HEK293 (cell line): ENCODE measurements around the gene WAC.

Source experiments
- CTCF ChIP-seq: fragments of 450-650 bp; formaldehyde crosslinking; IDR thresholded peaks from 2 replicates; pipeline ENCODE4 v1.5.1; 2016; ENCODE audit warnings: missing biosample characterization, missing genetic modification characterization
- EGR2 ChIP-seq: fragments of 450-650 bp; formaldehyde crosslinking; IDR thresholded peaks from 2 replicates; pipeline ENCODE4 v1.5.1; 2016; ENCODE audit warnings: low read depth, missing biosample characterization, missing genetic modification characterization
- SP2 ChIP-seq: fragments of 450-650 bp; formaldehyde crosslinking; IDR thresholded peaks from 2 replicates; pipeline ENCODE4 v1.5.1; 2016; ENCODE audit warnings: missing biosample characterization, missing genetic modification characterization
- WT1 ChIP-seq: fragments of 450-650 bp; formaldehyde crosslinking; IDR thresholded peaks from 2 replicates; pipeline ENCODE4 v1.5.1; 2016; ENCODE audit warnings: missing biosample characterization, missing genetic modification characterization
- ZBTB11 ChIP-seq: fragments of 450-650 bp; formaldehyde crosslinking; conservative IDR thresholded peaks from 2 replicates; pipeline ENCODE4 v1.5.1; 2016; ENCODE audit warnings: low read depth, missing biosample characterization, missing genetic modification characterization
- ZBTB20 ChIP-seq: fragments of 450-650 bp; formaldehyde crosslinking; IDR thresholded peaks from 2 replicates; pipeline ENCODE4 v1.5.1; 2016; ENCODE audit warnings: missing biosample characterization, missing genetic modification characterization
- ZBTB21 ChIP-seq: fragments of 450-650 bp; formaldehyde crosslinking; IDR thresholded peaks from 2 replicates; pipeline ENCODE4 v1.5.1; 2017; ENCODE audit warnings: missing biosample characterization, missing genetic modification characterization
- ZBTB8A ChIP-seq: fragments of 450-650 bp; formaldehyde crosslinking; IDR thresholded peaks from 2 replicates; pipeline ENCODE4 v1.5.1; 2016; ENCODE audit warnings: missing biosample characterization, missing genetic modification characterization
- ZNF133 ChIP-seq: fragments of 450-650 bp; formaldehyde crosslinking; IDR thresholded peaks from 2 replicates; pipeline ENCODE4 v1.5.1; 2016; ENCODE audit warnings: missing biosample characterization, missing genetic modification characterization
- ZNF274 ChIP-seq, 2 experiments: fragments of 200-500 bp in 1 of 2; fragments of 450-650 bp in 1 of 2; sonication (Bioruptor generic) in 1 of 2; formaldehyde crosslinking in 1 of 2; IDR thresholded peaks; 2 replicates each; pipeline versions ENCODE4 v1.5.1 to v1.6.1; 2014 to 2016; ENCODE audit warnings: borderline replicate concordance in 1 of 2, inconsistent platforms in 1 of 2, low read length in 1 of 2, missing biosample characterization in 1 of 2, missing genetic modification characterization in 1 of 2
- ZNF324 ChIP-seq: fragments of 450-650 bp; formaldehyde crosslinking; IDR thresholded peaks from 2 replicates; pipeline ENCODE4 v1.5.1; 2016; ENCODE audit warnings: missing biosample characterization, missing genetic modification characterization
- ZNF350 ChIP-seq: fragments of 450-650 bp; formaldehyde crosslinking; IDR thresholded peaks from 2 replicates; pipeline ENCODE4 v1.5.0; 2017; ENCODE audit warnings: missing biosample characterization, mild to moderate bottlenecking, missing genetic modification characterization
- ZNF391 ChIP-seq: fragments of 450-650 bp; formaldehyde crosslinking; IDR thresholded peaks from 2 replicates; pipeline ENCODE4 v1.5.1; 2016; ENCODE audit warnings: low read depth, missing biosample characterization, missing genetic modification characterization, borderline replicate concordance
- TF ChIP-seq, protein P1 (sequence below): fragments of 450-650 bp; formaldehyde crosslinking; IDR thresholded peaks from 2 replicates; pipeline ENCODE4 v1.5.1; 2016; ENCODE audit warnings: missing biosample characterization, missing genetic modification characterization, low read depth

GRCh38 chr10:28551086-28551485 is 18.2 kb downstream of the WAC start:
- TF ChIP-seq ZNF133 (tag by site-specific recombination), result no peak
- TF ChIP-seq SP2 (tag by site-specific recombination), result no peak
- no peak for TF ChIP-seq WT1
- TF ChIP-seq, protein P1, sequence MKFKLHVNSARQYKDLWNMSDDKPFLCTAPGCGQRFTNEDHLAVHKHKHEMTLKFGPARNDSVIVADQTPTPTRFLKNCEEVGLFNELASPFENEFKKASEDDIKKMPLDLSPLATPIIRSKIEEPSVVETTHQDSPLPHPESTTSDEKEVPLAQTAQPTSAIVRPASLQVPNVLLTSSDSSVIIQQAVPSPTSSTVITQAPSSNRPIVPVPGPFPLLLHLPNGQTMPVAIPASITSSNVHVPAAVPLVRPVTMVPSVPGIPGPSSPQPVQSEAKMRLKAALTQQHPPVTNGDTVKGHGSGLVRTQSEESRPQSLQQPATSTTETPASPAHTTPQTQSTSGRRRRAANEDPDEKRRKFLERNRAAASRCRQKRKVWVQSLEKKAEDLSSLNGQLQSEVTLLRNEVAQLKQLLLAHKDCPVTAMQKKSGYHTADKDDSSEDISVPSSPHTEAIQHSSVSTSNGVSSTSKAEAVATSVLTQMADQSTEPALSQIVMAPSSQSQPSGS, result no peak
- TF ChIP-seq EGR2 (tag by site-specific recombination), result no peak
- no peak for TF ChIP-seq ZNF274 (IDR thresholded peaks at IDR 0.05; ENCODE audit: low read length)
- no peak for TF ChIP-seq ZNF274 (tag by site-specific recombination; IDR thresholded peaks at IDR 0.05; ENCODE audit: borderline replicate concordance)
- no peak for TF ChIP-seq ZBTB20 (tag by site-specific recombination)
- no peak for TF ChIP-seq ZBTB8A (tag by site-specific recombination)
- TF ChIP-seq ZBTB11 (tag by site-specific recombination), result no peak
- no peak for TF ChIP-seq CTCF
- no peak for TF ChIP-seq ZNF391 (tag by site-specific recombination)
- TF ChIP-seq ZBTB21 (tag by site-specific recombination), result no peak
- TF ChIP-seq ZNF350 (tag by site-specific recombination), result no peak
- TF ChIP-seq ZNF324 (tag by site-specific recombination), result no peak
